GM23248 (cell line): Measurements from ENCODE around the gene CCDC146. TPM values are rescaled to one million over a fixed set of nuclear protein-coding genes. Genes with fewer than 3 reads are reported as not detected.
"Not testable (repeated sequence)": the region's sequence is repeated elsewhere in the genome, so short reads cannot be mapped to it uniquely, and the experiment has no call there.

ENCODE experiments used
- DNase-seq: peaks from one replicate; pipeline ENCODE4 v3.0.0-alpha.2; 2015
- H2AFZ ChIP-seq: fragments of 200-600 bp; sonication (generic); 2 replicates; pipeline ENCODE4 v1.6.1; 2016; ENCODE audit warnings: antibody characterized with exemption
- H3F3A ChIP-seq: fragments of 200-600 bp; sonication (generic); 2 replicates; pipeline ENCODE4 v1.6.1; 2016; ENCODE audit warnings: mild to moderate bottlenecking, antibody characterized with exemption, mixed run types; ENCODE audit not compliant: insufficient read depth
- H3K27ac ChIP-seq: fragments of 200-600 bp; sonication (generic); 2 replicates; pipeline ENCODE4 v1.5.1; 2016; ENCODE audit warnings: mild to moderate bottlenecking
- H3K27me3 ChIP-seq: fragments of 200-600 bp; sonication (generic); replicated peaks from 2 replicates; pipeline ENCODE4 v1.6.1; 2016; ENCODE audit warnings: mild to moderate bottlenecking; ENCODE audit not compliant: insufficient read depth
- H3K36me3 ChIP-seq: fragments of 200-600 bp; sonication (generic); 2 replicates; pipeline ENCODE4 v1.6.1; 2016; ENCODE audit warnings: low read depth, mild to moderate bottlenecking
- H3K4me1 ChIP-seq: fragments of 200-600 bp; sonication (generic); 2 replicates; pipeline ENCODE4 v1.6.1; 2016; ENCODE audit warnings: mild to moderate bottlenecking; ENCODE audit not compliant: insufficient read depth
- H3K4me2 ChIP-seq: fragments of 200-600 bp; sonication (generic); one replicate; pipeline ENCODE4 v1.6.1; 2016; ENCODE audit warnings: mild to moderate bottlenecking; ENCODE audit not compliant: unreplicated experiment
- H3K4me3 ChIP-seq: fragments of 200-600 bp; sonication (generic); 2 replicates; pipeline ENCODE4 v1.5.1; 2016; ENCODE audit warnings: mild to moderate bottlenecking
- H3K79me2 ChIP-seq: fragments of 200-600 bp; sonication (generic); 2 replicates; pipeline ENCODE4 v1.6.1; 2016; ENCODE audit warnings: mild to moderate bottlenecking; ENCODE audit not compliant: insufficient read depth
- H3K9ac ChIP-seq: fragments of 200-600 bp; sonication (generic); 2 replicates; pipeline ENCODE4 v1.6.1; 2016; ENCODE audit warnings: mild to moderate bottlenecking
- H3K9me2 ChIP-seq: fragments of 200-600 bp; sonication (generic); 2 replicates; pipeline ENCODE4 v1.6.1; 2016; ENCODE audit warnings: mixed run types, mild to moderate bottlenecking, moderate library complexity; ENCODE audit not compliant: insufficient read depth
- H3K9me3 ChIP-seq: fragments of 200-600 bp; sonication (generic); one replicate; pipeline ENCODE4 v1.6.1; 2017; ENCODE audit warnings: low read depth
- H4K20me1 ChIP-seq: fragments of 200-600 bp; sonication (generic); 2 replicates; pipeline ENCODE4 v1.6.0; 2016; ENCODE audit not compliant: insufficient read depth
- EZH2 ChIP-seq: fragments of 200-600 bp; sonication (generic); IDR thresholded peaks from 2 replicates; pipeline ENCODE4 v1.6.1; 2018; ENCODE audit warnings: antibody characterized with exemption, mild to moderate bottlenecking; ENCODE audit not compliant: insufficient read depth, poor library complexity, severe bottlenecking
- EZH2phosphoT487 ChIP-seq: fragments of 200-600 bp; sonication (generic); IDR thresholded peaks from 2 replicates; pipeline ENCODE4 v1.6.1; 2018; ENCODE audit warnings: antibody characterized with exemption, moderate library complexity, mild to moderate bottlenecking, low read depth; ENCODE audit not compliant: insufficient read depth
- WGBS, 2 experiments: methylation state at CpG; one replicate each; pipeline ENCODE4 v1.1.6; 2015 to 2017; ENCODE audit warnings: low lambda C conversion rate in 2 of 2, low coverage in 1 of 2; ENCODE audit errors: missing lambda C conversion rate in 2 of 2; 5-methylcytosine and 5-hydroxymethylcytosine counted together
- in situ Hi-C: fragments of 300-500 bp; cut with MboI; formaldehyde crosslinking; loops from 2 replicates; pipeline ENCODE4 v1.15.0; 2020
- polyA plus RNA-seq: library from polyadenylated mRNA; unstranded; fragments of >200 nt; fragmentation: Nextera tagmentation; extraction: Ambion mirVana; gene quantifications from 2 replicates; pipeline ENCODE4 v1.2.1, GENCODE V29; 2016
- total RNA-seq: library from RNA; depleted of rRNA; stranded (reverse); fragments of >200 nt; shearing (Covaris generic); gene quantifications from 2 replicates; pipeline ENCODE4 v1.2.3, GENCODE V29; 2014

Gene CCDC146
- total and polyA plus RNA-seq, 2 experiments from 2014 or later = 0.32 to 0.78 TPM

GRCh38 chr7:77217474-77218185 is 95.2 kb downstream of the CCDC146 start:
- H3K79me2 ChIP-seq = no peaks in the 10 kb centered on the region
- no peaks in the 10 kb centered on the region for H3K4me1 ChIP-seq
- DNase-seq = peak; percentile 42
- H2AFZ ChIP-seq = no peak overlapping the region
- 87 to 88% methylated on average over 2 of the region's 2 CpGs for WGBS, 2 experiments
- no peaks in the 10 kb centered on the region for H4K20me1 ChIP-seq
- in situ Hi-C loops = no loop called here
- H3K4me3 ChIP-seq = no peak overlapping the region
- no peaks in the 10 kb centered on the region for H3K36me3 ChIP-seq
- H3K27ac ChIP-seq = no peak overlapping the region
- no peak overlapping the region for H3K4me2 ChIP-seq
- TF ChIP-seq EZH2phosphoT487 = no peak
- no peak for TF ChIP-seq EZH2
- no peaks in the 10 kb centered on the region for H3K9me3 ChIP-seq
- no peaks in the 10 kb centered on the region for H3K27me3 ChIP-seq
- H3K9ac ChIP-seq = no peak overlapping the region
- no peaks in the 10 kb centered on the region for H3K9me2 ChIP-seq
- H3F3A ChIP-seq = no peaks in the 10 kb centered on the region

GRCh38 chr7:77219701-77220331 is 97.4 kb downstream of the CCDC146 start:
- H3K27ac ChIP-seq, H3K36me3 ChIP-seq, H3K79me2 ChIP-seq, H3K4me1 ChIP-seq, H3K4me2 ChIP-seq, H3K27me3 ChIP-seq, DNase-seq, H4K20me1 ChIP-seq, H3F3A ChIP-seq, H2AFZ ChIP-seq, in situ Hi-C loops, H3K9me3 ChIP-seq, H3K9ac ChIP-seq, H3K4me3 ChIP-seq, H3K9me2 ChIP-seq: not testable (repeated sequence)
- 67 to 69% methylated on average over 10 of the region's 10 CpGs for WGBS, 2 experiments

- H3K4me3 ChIP-seq = no peak overlapping the region
- 87 to 90% methylated on average over 4 of the region's 4 CpGs for WGBS, 2 experiments
- no peaks in the 10 kb centered on the region for H3K9me3 ChIP-seq
- no peaks in the 10 kb centered on the region for H3K9me2 ChIP-seq
- in situ Hi-C loops = no loop called here
- H3K79me2 ChIP-seq = no peaks in the 10 kb centered on the region
- H3K4me2 ChIP-seq = no peak overlapping the region
- H4K20me1 ChIP-seq = no peaks in the 10 kb centered on the region
- no peak for DNase-seq
- no peak for TF ChIP-seq EZH2
- no peak for TF ChIP-seq EZH2phosphoT487
- no peaks in the 10 kb centered on the region for H3K36me3 ChIP-seq
- no peak overlapping the region for H3K9ac ChIP-seq
- H3K27ac ChIP-seq = no peak overlapping the region
- no peak overlapping the region for H2AFZ ChIP-seq
- peaks cover 12% of the 10 kb centered on the region for H3K4me1 ChIP-seq
- H3F3A ChIP-seq = peaks cover 7% of the 10 kb centered on the region; the same call in 1 of the 2 replicates
- no peaks in the 10 kb centered on the region for H3K27me3 ChIP-seq
Measured at GRCh38 chr7:77222065-77222464, 99.7 kb downstream of the CCDC146 start.

GRCh38 chr7:77222819-77223218 is 100.4 kb downstream of the CCDC146 start:
- no peak for TF ChIP-seq EZH2phosphoT487
- no peak for TF ChIP-seq EZH2
- no peak overlapping the region for H2AFZ ChIP-seq
- in situ Hi-C loops = no loop called here
- no peaks in the 10 kb centered on the region for H3K9me3 ChIP-seq
- H3K4me2 ChIP-seq = no peak overlapping the region
- H3K4me1 ChIP-seq = peaks cover 12% of the 10 kb centered on the region
- no peak overlapping the region for H3K27ac ChIP-seq
- H3K9me2 ChIP-seq = no peaks in the 10 kb centered on the region
- H3K27me3 ChIP-seq = no peaks in the 10 kb centered on the region
- H3F3A ChIP-seq = peaks cover 7% of the 10 kb centered on the region; the same call in 1 of the 2 replicates
- H3K36me3 ChIP-seq = no peaks in the 10 kb centered on the region
- no peak overlapping the region for H3K4me3 ChIP-seq
- DNase-seq = no peak
- H4K20me1 ChIP-seq = no peaks in the 10 kb centered on the region
- no peak overlapping the region for H3K9ac ChIP-seq
- 72 to 73% methylated on average over 4 of the region's 4 CpGs for WGBS, 2 experiments
- H3K79me2 ChIP-seq = no peaks in the 10 kb centered on the region
